C1 segment of cervical spinal cord (tissue), 14 donors: ENCODE results near the gene SNX19.
A peak's percentile ranks its signal among the peaks of the same experiment; 100 is the strongest.
"Not testable (repeated sequence)": the region's sequence is repeated elsewhere in the genome, so short reads cannot be mapped to it uniquely, and the experiment has no call there.

Experiments
- DNase-seq, 14 donors: peaks; one replicate each; lab custom pipeline; 2025; lab: John Stamatoyannopoulos, UW

The SNX19 gene, protein sequence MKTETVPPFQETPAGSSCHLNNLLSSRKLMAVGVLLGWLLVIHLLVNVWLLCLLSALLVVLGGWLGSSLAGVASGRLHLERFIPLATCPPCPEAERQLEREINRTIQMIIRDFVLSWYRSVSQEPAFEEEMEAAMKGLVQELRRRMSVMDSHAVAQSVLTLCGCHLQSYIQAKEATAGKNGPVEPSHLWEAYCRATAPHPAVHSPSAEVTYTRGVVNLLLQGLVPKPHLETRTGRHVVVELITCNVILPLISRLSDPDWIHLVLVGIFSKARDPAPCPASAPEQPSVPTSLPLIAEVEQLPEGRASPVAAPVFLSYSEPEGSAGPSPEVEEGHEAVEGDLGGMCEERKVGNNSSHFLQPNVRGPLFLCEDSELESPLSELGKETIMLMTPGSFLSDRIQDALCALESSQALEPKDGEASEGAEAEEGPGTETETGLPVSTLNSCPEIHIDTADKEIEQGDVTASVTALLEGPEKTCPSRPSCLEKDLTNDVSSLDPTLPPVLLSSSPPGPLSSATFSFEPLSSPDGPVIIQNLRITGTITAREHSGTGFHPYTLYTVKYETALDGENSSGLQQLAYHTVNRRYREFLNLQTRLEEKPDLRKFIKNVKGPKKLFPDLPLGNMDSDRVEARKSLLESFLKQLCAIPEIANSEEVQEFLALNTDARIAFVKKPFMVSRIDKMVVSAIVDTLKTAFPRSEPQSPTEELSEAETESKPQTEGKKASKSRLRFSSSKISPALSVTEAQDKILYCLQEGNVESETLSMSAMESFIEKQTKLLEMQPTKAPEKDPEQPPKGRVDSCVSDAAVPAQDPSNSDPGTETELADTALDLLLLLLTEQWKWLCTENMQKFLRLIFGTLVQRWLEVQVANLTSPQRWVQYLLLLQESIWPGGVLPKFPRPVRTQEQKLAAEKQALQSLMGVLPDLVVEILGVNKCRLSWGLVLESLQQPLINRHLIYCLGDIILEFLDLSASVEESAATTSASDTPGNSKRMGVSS

DNA sequence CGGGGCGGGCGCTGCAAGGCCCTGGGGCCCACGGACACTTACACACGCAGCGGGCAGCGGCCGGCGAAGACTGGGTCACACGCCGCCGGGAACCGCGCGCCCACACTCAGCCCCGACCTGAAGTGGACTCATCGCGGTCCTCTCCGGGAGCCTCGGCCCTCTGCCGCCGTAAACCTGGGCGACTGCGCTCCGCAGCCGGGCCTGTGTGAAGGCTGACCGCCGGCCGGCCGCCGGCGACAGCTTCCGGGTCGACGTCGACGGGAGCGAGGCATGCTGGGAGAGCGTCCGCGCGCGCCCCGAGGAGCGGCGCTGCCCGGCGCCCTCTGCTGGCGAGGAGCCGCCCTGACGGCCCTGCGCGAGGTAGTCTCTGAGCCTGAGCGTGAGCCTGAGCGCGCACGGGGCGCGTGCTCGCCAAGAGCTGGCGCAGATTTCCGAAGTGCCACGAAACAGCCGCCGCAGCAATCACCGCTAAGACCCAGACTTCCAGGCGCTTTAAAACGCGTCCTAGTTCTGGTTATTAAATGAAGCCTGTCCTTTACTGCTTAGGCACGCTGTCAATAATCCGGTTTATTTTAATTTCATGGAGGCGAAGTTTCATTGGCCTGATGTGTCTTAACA is at the start of gene SNX19:
TSS of gene SNX19 (minus strand) at position 242 of the 618 bp plus-strand sequence. CDS start 540 bp downstream, outside the sequence.
- DNase-seq, result peak; percentile 30 to 94 (median 86)

DNA sequence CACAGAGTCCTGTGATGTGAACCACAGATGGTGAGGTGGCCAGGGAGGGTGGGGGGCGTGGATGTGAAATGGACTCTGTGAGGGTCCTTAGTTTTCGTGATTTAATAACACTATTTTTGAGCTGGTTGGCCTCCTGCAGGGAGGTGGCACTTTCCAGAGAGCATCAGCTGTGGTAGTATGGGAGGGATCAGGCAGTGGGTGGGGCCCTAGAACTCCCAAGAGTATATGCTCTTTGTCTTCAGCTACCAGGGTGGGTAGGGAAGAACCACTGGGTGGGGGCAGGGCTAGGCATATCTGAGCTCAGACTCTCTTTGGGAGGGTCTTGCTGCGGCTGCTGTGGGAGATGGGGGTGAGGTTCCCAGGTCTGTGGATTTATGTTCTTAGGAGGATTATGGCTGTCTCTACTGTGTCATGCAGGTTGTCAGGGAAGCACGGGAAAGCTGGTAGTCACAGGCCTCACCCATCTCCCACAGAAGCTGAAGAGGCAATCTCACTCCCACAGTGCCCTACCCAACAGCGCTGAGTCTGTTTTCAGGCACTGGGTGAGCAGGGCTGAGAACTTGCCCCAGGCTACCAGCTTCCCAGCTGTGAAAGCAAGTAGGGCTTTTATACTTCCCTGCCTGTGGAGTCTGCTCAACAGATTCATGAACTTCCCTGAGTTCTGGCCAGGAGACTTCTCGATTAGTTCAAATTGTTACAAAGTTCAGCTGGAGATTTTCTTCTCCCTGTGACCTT is 47.9 kb upstream of the SNX19 start:
- DNase-seq, result no peak

DNA sequence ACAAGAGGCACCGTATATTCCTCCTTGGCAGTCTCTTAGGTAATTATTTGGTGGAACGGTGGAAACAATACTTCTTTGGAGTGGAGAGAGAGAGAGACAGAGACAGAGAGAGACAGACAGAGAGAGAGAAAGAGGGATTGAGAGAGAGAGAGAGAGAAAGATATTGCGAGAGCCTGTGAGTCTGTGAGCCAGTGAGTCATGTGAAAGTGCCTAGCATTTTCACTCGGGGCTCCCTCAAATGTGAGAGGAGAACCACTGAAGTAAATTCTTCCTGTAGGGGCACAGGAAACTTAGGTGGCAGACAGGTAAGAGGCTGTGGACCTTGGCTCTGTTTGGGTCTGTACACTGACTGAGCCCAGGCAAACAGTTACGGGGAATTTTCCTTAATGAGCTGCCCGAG is 31.6 kb upstream of the SNX19 start:
- DNase-seq, result no peak

DNA sequence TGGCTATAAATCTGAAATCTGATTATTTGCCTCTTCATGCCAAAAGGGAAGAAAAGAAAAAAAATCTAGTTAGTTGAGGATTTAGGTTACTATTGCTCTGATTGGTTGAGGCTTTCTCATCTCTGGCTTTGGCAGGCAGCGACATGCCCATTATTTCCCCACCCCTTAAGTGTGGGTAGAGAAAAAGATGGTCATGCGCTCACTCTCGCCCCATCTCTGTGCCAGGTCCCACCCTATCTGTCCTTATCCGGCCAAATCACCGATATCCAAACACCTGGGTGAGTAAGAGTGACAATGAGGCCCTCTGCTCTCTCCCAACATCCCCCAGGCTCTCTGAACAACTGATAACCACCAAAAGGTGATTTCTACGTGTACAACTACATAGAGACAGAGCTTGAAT is 31.2 kb upstream of the SNX19 start:
- DNase-seq, result no peak

DNA sequence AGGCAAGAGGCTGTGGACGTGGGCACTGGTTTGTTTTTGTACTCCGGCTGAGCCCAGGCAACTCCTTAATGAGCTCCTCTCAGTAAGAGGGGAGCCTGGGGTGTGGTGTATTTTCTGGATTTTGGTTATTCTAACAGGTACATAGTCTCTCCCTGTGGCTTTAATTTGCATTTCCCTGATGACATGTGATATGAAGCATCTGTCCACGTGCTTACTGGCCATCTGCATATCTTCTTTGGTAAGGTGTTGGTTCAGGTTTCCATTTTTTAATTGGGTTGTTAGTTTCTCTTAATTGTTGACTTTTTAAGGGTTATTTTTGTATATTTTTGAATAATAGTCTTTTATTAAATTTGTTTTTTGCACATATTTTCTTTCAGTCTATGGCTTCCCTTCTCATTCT is 30.8 kb upstream of the SNX19 start:
- DNase-seq, result no peak

DNA sequence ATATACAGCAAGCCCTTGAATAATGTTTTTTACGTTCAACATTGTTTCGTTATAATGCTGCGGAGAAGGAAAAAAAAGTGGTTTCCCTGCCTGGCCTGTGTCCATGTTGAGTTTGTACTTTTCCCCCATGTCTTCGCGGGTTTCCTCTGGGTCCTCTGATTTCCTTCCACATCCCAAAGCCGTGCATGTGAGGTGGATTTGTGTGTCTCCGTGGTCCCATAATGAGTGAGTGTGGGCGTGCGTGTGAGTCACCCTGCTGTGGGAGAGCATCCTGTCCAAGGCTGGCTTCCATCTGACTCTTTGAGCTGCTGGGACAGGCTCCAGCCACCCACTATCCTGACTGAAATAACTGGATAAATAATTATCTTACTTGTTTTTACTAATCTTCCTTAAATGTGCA is 29.6 kb upstream of the SNX19 start:
- DNase-seq, result no peak

DNA sequence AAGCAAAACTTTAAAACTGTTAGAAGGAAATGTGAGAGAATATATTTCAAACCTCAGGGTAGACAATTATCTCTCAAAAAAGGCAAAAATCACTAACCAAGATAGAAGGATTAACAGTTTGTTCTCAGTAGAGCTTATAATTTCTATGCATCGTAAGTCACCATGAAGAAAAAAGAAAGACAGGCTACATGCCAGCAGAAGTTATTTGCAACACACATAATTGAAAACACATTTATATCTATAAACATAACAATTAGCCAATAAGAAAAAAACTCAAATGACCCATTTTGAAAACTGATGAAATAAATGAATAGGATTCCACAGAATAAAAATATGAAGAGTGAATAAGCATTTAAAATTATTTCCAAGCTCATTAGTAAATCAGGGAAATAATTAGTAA is 24.4 kb upstream of the SNX19 start:
- DNase-seq, result no peak

DNA sequence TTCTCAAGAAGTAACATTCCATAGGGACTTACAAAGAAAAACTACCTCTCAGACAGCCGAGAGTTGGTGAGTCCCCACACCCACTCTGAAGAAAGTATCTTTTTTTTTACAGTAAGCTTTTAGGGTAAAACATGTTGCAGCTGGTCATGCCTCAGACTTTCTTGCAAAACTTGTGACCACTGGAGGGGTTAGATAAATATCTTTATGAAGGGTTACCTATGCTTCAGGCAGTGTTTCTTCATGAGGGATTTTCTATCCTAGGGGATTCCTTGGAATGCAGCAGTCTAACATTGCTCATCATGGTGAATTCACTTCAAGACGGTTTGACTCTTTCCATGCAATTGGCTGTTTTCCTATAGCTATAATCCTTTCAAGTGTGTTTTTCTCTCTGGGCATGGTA is 20.8 kb upstream of the SNX19 start:
- no peak for DNase-seq

DNA sequence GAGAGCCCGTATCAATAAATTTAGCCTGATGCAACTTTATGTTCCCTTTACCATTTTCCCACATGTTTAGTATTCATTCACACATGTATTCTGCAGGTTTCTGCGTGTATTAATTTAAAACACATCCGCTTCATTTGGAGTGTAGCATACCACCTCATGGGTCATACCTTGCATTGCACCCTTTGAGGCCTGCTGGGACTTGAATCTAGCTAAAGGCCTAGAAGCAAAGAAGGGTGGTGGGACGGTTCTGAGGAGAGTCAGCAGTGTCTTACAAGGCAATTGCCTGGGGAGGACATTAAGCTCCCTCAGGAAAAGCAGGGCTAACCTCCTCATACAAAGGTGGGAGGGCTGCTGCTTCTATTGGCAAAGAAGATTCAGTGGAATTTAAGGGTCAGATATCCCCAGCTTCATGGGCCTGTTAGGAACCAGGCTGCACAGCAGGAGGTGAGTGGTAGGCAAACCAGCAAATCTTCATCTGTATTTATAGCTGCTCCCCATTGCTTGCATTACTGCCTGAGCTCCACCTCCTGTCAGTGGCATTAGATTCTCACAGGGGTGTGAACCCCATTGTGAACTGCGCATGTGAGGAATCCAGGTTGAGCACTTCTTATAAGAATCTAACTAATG is 15.9 kb upstream of the SNX19 start:
- no peak for DNase-seq

DNA sequence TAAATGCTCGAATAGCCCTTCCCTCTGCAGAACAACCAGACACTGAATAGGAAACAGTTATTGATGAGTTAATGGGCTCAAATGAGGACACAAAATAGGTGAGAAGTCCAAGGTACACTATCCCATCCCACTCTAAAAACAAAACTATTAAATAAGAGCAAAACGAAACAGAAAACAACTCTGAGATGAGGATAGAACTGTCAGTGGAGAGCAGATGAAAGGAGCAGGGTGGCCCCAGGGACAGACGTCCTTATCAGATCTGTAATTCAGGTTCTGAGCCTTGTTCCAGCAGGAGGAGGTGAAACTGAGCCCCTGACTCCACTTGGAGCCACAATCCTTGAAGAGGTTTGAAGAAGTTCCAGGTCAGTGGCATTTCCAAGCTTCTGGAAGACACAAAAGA is 8.5 kb upstream of the SNX19 start:
- DNase-seq, result no peak

DNA sequence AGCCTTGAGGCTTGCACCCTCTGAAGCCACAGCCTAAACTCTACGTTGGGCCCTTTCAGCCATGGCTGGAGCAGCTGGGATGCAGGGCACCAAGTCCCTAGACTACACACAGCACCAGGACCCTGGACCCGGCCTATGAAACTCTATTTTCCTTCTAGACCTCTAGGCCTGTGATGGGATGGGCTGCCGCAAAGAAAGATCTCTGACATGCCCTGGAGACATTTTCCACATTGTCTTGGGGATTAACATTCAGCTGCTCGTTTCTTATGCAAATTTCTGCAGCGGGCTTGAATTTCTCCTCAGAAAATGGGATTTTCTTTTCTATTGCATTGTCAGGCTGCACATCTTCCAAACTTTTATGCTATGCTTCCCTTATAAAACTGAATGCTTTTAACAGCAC is 4.3 kb upstream of the SNX19 start:
- not testable (repeated sequence) for DNase-seq

DNA sequence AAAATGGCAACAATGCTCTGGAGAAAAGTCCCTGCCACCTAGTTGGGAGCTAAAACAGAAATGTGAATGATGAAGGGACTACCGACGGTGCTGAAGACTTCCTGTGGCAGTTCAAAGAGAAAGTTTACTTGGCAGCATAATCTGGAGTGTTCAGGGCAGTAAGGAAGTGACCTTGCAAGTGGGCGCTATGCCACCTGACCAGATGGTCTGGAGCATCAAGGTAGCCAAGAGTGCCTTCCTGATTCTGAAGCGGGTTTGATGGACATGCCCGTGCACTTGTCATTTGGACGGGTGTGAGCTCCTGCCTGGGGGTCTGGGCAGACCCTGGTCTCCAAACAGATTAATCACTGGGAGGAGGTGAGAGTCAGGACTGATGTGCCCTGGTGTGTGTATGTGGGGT is 1.8 kb upstream of the SNX19 start:
- DNase-seq, result peak in 2 of 14 donors; percentile 3 to 32

DNA sequence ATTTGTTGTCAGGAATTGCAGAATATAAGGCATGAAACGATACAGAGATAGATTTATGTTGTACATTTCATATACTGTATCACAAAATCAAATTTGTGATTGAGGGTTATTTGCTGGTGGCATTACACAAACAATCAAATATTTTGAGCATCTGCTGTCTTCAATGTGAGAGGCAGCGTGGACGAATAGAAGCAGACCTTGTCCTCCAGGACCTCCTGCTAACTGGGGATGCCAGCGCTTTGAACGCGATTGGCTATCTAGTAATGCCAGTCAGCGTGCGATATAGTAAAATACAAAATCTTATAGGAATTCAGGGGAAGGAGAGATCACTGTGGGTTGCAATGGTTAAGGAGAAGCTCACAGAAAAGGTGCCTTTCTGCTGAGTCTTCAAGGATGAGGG is 631 bp upstream of the SNX19 start:
- DNase-seq, result peak in 1 of 14 donors; percentile 74

DNA sequence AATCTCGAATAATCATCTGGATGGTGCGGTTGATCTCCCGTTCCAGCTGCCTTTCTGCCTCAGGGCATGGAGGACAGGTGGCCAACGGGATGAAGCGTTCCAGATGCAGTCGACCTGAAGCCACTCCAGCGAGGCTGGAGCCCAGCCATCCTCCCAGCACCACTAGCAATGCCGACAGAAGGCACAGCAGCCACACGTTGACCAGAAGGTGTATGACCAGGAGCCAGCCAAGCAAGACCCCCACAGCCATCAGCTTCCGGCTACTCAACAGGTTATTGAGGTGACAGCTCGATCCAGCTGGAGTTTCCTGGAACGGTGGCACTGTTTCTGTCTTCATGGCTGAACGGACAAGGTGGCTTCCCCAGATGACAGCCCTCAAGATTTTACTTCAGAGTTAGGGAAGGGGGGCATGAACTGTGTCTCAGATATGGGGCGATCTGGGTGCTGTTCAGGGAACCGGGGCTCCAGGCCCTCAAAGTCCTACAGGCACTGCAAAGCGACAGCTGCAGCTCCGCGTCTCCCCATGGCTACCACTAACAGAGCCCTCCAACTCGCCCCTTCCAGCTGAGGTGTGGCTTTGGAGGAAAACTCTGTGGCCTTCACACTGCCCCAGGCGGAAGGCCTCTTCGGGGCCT is 559 bp downstream of the SNX19 start:
- DNase-seq, result no peak

DNA sequence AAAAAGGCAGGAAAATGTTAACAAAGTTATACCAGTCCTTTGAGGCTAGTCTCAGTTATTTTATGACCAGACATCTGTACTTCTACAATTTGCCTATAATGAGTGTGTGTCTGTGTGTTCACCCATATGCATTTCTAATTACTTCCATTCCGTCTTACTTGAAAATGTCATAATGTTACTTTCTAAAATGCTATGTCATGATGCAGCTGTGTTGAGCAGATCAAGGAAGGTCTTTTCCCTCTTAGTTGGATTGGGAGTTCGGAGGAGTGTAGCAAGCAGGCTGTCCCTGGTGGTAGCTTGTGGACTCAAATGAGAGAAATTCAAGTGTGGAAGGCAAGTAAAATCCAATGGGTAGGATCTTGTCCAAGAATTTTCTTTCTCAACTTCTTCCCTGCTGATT is 3.0 kb downstream of the SNX19 start:
- no peak for DNase-seq

DNA sequence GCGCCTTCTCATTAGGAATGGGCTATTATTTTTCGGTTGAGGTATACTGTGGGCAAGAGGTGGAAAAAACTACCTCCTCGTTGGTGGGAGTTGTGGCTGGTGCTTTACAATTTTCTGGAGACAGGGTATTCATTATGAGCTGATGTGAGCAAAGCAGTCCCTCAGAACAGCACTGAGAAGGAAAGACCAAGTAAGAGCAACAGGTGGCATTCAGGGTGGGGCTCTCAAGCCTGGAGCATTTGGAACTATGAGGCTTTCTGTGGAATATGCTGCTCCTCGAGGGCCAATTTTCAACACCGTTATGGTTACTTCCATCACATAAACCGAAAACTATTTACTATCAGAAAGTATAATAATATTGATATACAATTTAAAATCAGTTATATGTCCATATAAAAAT is 3.7 kb downstream of the SNX19 start:
- no peak for DNase-seq

DNA sequence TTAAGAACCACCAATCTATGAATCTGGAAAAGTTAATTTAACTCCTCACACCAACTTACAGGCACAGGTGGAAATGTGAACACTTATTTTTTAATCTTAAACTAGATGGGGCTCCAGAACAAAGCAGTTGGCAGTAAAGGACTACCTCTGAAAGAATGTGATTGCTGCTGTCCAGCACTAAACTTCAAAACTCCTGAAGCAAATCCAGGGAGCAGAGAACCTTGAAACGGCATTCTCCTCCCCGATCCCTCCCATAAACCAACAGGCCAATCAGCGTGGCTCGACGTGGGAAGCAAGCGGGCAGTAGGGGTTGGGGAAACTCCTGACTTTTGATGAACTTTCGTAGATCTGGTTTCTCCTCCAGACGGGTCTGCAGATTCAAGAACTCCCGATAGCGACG is 5.0 kb downstream of the SNX19 start:
- DNase-seq, result no peak

DNA sequence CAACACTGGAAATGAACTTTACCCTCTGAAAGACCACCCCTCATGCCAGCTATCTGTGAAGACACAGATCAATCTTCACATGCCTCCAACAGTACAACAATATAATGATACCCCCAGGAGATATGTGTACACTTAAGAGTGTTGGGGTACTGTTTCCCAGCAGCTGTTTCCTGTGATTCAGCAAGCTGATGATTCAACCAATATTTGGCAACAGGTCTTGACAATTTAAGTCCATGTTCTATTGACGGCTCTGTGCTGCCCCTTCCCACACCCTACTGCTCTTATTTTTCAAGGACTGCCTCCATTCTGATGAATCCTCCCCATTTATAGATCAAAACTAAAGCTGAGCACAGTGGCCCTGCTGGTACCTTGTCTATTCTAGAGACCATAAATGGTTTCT is 6.6 kb downstream of the SNX19 start:
- no peak for DNase-seq

DNA sequence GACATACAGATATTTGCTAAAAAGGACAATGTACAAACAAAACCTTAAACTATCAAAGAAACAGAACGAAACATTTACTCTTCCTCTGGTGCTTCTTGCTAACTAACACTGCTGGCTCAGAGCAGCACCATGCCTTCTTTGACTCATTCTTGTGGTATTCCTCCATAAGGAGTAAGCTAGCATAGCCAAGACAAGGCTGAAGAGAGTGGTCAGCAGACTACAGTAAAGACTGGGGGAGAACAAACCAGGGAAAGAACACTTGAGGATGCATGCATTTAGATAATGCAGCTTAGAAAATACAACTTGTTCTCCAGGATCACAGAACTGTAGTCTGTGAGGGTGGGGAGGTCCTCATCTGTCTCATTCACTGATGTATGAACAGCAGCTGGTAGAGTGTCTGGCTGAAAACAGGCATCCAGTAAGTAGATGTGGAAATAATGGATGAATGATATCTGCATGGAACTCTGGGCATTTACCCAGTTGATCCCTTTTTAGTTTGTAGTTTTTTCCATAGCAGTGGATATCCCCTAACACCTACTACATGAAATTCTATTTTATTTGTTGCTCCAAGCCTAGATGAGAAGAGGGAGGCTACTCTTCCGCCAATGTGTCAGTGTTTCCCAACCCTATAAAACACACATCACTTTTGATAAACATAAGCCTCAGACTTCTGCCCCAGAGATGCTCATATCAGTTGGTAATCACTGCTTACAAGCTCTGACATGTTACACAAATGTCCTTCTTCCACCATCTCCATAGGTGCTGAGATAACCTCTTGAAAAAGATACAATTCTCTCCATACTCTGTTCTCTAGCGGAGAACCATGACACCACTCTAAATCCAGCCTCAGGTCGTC is 7.3 kb downstream of the SNX19 start:
- no peak for DNase-seq

DNA sequence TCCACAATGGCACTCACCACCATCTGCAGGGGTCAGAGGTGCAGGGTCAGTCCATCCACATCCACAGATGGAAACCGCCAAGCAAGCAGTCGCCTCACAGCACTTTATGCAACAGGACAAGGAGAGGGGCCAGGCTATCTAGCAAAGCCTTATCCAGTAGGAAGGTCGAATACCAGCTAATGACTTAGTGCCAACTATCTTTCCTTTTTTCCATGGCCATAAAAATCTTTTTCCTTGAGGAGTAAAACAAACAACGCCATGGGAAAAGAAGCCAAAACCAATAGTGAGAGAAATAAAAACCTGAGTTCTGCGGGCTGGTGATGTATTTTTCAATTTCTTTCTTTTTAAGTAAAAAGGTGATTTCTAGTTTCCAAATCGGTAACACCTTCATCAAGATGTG is 8.2 kb downstream of the SNX19 start:
- no peak for DNase-seq
